SK-N-SH treated with all-trans-retinoic acid at 6 μM for 48 hours (cell line): ENCODE measurements around the gene TBC1D2B.

ENCODE experiments used
- ATAC-seq: fragments of 200-7000 bp; cut with Tn5 transposase; 3 replicates; pipeline ENCODE4 v1.9.1; 2020; ENCODE audit warnings: mild to moderate bottlenecking, moderate library complexity
- ARNTL ChIP-seq: fragments of 450-650 bp; formaldehyde crosslinking; IDR thresholded peaks from 2 replicates; pipeline ENCODE4 v1.5.0; 2020; ENCODE audit warnings: low read depth, mild to moderate bottlenecking, moderate library complexity, borderline replicate concordance
- BACH2 ChIP-seq: fragments of 250-450 bp; sonication (Bioruptor Pico); IDR thresholded peaks from 2 replicates; pipeline ENCODE4 v1.9.0; 2021; ENCODE audit warnings: mild to moderate bottlenecking, borderline replicate concordance
- CREB5 ChIP-seq: fragments of 250-450 bp; sonication (Bioruptor Pico); IDR thresholded peaks from 2 replicates; pipeline ENCODE4 v1.5.1; 2020; ENCODE audit warnings: low read depth, mild to moderate bottlenecking, moderate library complexity
- CSDC2 ChIP-seq: fragments of 250-450 bp; sonication (Bioruptor Pico); IDR thresholded peaks from 2 replicates; pipeline ENCODE4 v1.5.0; 2020; ENCODE audit warnings: mild to moderate bottlenecking, moderate library complexity
- CSRNP3 ChIP-seq: fragments of 250-450 bp; sonication (Bioruptor Pico); IDR thresholded peaks from 2 replicates; pipeline ENCODE4 v1.5.1; 2021; ENCODE audit warnings: mild to moderate bottlenecking, moderate library complexity
- GLIS3 ChIP-seq: fragments of 250-450 bp; sonication (Bioruptor Pico); IDR thresholded peaks from 2 replicates; pipeline ENCODE4 v1.5.0; 2020; ENCODE audit warnings: mild to moderate bottlenecking, moderate library complexity
- ISL1 ChIP-seq: fragments of 250-450 bp; sonication (Bioruptor Pico); IDR thresholded peaks from 2 replicates; pipeline ENCODE4 v2.1.2; 2022; ENCODE audit warnings: mild to moderate bottlenecking, moderate library complexity
- OSR1 ChIP-seq: fragments of 250-450 bp; sonication (Bioruptor Pico); IDR thresholded peaks from 2 replicates; pipeline ENCODE4 v1.8.0; 2022; ENCODE audit warnings: moderate library complexity, mild to moderate bottlenecking, inconsistent platforms
- PATZ1 ChIP-seq: fragments of 250-450 bp; sonication (Bioruptor Pico); IDR thresholded peaks from 2 replicates; pipeline ENCODE4 v1.8.0; 2020; ENCODE audit warnings: mild to moderate bottlenecking, moderate library complexity, borderline replicate concordance
- PPARA ChIP-seq: fragments of 250-450 bp; sonication (Bioruptor Pico); IDR thresholded peaks from 2 replicates; pipeline ENCODE4 v1.5.0; 2020; ENCODE audit warnings: mild to moderate bottlenecking, borderline replicate concordance
- SNAI2 ChIP-seq: fragments of 250-450 bp; sonication (Bioruptor Pico); IDR thresholded peaks from 2 replicates; pipeline ENCODE4 v1.5.0; 2020; ENCODE audit warnings: mild to moderate bottlenecking, moderate library complexity
- TCF4 ChIP-seq: fragments of 250-450 bp; sonication (Bioruptor Pico); IDR thresholded peaks from 2 replicates; pipeline ENCODE4 v1.8.0; 2021; ENCODE audit warnings: mild to moderate bottlenecking, moderate library complexity, borderline replicate concordance
- TOX ChIP-seq: fragments of 250-450 bp; sonication (Bioruptor Pico); IDR thresholded peaks from 2 replicates; pipeline ENCODE4 v1.8.0; 2021; ENCODE audit warnings: mild to moderate bottlenecking, moderate library complexity, borderline replicate concordance
- ZC3H10 ChIP-seq: fragments of 250-450 bp; sonication (Bioruptor Pico); IDR thresholded peaks from 2 replicates; pipeline ENCODE4 v1.5.1; 2021; ENCODE audit warnings: mild to moderate bottlenecking, moderate library complexity
- ZFP3 ChIP-seq: fragments of 250-450 bp; sonication (Bioruptor Pico); IDR thresholded peaks from 2 replicates; pipeline ENCODE4 v1.5.0; 2020; ENCODE audit warnings: mild to moderate bottlenecking, moderate library complexity
- ZFP30 ChIP-seq: fragments of 450-650 bp; formaldehyde crosslinking; IDR thresholded peaks from 2 replicates; pipeline ENCODE4 v1.5.0; 2022; ENCODE audit warnings: mild to moderate bottlenecking, moderate library complexity
- ZNF565 ChIP-seq: fragments of 450-650 bp; formaldehyde crosslinking; conservative IDR thresholded peaks from 2 replicates; pipeline ENCODE4 v1.5.0; 2020; ENCODE audit warnings: low read depth, mild to moderate bottlenecking, moderate library complexity
- ZNF70 ChIP-seq: fragments of 450-650 bp; formaldehyde crosslinking; IDR thresholded peaks from 2 replicates; pipeline ENCODE4 v1.5.0; 2020; ENCODE audit warnings: mild to moderate bottlenecking, moderate library complexity
- TF ChIP-seq, protein P1 (sequence below): fragments of 250-450 bp; sonication (Bioruptor Pico); IDR thresholded peaks from 2 replicates; pipeline ENCODE4 v1.8.0; 2021; ENCODE audit warnings: low read depth, mild to moderate bottlenecking, moderate library complexity, borderline replicate concordance

The TBC1D2B gene

DNA sequence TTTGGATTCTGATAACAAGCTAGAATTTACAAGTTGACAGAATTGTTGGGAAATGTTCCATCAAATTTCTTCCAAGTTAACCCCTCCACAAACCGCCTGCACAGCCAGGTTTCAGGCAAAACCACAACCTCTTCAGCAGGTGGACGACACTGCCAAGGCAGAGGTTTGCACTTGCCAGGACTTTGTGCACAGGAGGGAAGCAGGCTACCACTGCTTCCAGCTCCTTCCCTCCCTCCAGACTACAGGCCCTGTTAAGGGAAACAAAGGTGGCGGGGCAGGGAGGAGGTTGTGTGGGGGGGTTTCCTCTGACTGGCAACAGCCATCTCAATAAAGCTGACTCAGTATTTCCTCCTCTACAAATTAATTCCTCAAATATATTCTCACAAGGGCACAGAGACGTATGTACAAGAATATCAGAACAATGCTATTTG, 42.2 kb downstream of the TBC1D2B start:
- ATAC-seq: no peak

GRCh38 chr15:78034495-78035191, 42.9 kb downstream of the TBC1D2B start:
- TF ChIP-seq PPARA (CRISPR knock-in tag): no peak
- no peak for TF ChIP-seq ISL1 (CRISPR knock-in tag)
- TF ChIP-seq ZNF70 (CRISPR knock-in tag): no peak
- TF ChIP-seq TCF4: no peak
- no peak for TF ChIP-seq ZC3H10
- TF ChIP-seq ZFP3 (CRISPR knock-in tag): no peak
- TF ChIP-seq CSDC2 (CRISPR knock-in tag): no peak
- no peak for TF ChIP-seq SNAI2
- no peak for TF ChIP-seq PATZ1 (CRISPR knock-in tag)
- no peak for TF ChIP-seq OSR1
- TF ChIP-seq TOX (CRISPR knock-in tag): no peak
- TF ChIP-seq CREB5 (CRISPR knock-in tag): no peak
- TF ChIP-seq CSRNP3 (CRISPR knock-in tag): no peak
- no peak for ATAC-seq

More for the DNA sequence above, 42.2 kb downstream of the TBC1D2B start:
- TF ChIP-seq PATZ1 (CRISPR knock-in tag) (no peak), BACH2 (CRISPR knock-in tag) (no peak)

DNA sequence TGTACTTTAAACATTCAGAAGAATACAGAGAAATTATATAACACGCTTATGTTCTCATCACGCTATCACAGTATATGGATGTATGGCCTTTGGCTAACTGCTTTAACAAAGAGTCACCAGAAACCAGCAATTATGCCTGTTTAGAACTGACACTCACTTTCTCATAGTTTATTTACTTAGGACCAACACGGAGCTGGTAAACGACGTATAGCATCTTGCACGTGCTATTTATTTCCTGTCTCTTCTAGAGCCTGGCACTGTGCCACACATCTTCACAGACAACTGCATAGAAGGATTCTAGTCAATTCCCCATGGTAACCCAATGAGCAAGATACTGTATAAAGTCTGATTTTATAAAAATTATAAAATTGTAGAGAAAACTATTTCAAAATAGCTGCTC, 43.6 kb downstream of the TBC1D2B start:
- ATAC-seq: no peak
- TF ChIP-seq CREB5 (CRISPR knock-in tag) (no peak), ARNTL (no peak), ZFP30 (CRISPR knock-in tag) (no peak), ZNF565 (no peak), GLIS3 (CRISPR knock-in tag) (no peak), ZC3H10 (no peak), CSDC2 (CRISPR knock-in tag) (no peak), CSRNP3 (CRISPR knock-in tag) (no peak), SNAI2 (no peak), PATZ1 (CRISPR knock-in tag) (no peak)
- TF ChIP-seq, protein P1, sequence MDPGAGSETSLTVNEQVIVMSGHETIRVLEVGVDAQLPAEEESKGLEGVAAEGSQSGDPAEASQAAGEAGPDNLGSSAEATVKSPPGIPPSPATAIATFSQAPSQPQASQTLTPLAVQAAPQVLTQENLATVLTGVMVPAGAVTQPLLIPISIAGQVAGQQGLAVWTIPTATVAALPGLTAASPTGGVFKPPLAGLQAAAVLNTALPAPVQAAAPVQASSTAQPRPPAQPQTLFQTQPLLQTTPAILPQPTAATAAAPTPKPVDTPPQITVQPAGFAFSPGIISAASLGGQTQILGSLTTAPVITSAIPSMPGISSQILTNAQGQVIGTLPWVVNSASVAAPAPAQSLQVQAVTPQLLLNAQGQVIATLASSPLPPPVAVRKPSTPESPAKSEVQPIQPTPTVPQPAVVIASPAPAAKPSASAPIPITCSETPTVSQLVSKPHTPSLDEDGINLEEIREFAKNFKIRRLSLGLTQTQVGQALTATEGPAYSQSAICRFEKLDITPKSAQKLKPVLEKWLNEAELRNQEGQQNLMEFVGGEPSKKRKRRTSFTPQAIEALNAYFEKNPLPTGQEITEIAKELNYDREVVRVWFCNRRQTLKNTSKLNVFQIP (CRISPR knock-in tag): no peak
